H1 (cell line): ENCODE data around the gene MFAP5. TPM values are rescaled to one million over a fixed set of nuclear protein-coding genes. Genes with fewer than 3 reads are reported as not detected.

ENCODE experiments used
- CTCF ChIA-PET: fragments of 300-600 bp; sonication (Branson Sonifier 250); formaldehyde crosslinking; loops from one replicate; lab custom pipeline; 2021; ENCODE audit not compliant: partially characterized antibody; lab: Charles Lee
- POLR2A ChIA-PET: fragments of 300-600 bp; sonication (Branson Sonifier 250); formaldehyde crosslinking; loops from one replicate; lab custom pipeline; 2021; ENCODE audit warnings: inconsistent platforms; ENCODE audit not compliant: partially characterized antibody; lab: Charles Lee
- DNase-seq, 2 experiments: peaks; one replicate each; pipeline versions ENCODE4 v3.0.0 to v3.0.0-alpha.2; 2010 to 2022; ENCODE audit warnings: low spot score in 2 of 2, low read depth in 1 of 2, mixed read lengths in 1 of 2
- FAIRE-seq: peaks from 2 replicates; lab custom pipeline; 2011; peaks lifted over from hg19 to GRCh38; lab: Jason Lieb, UNC
- H2AFZ ChIP-seq: 2 replicates; pipeline ENCODE4 v1.8.1; 2012; ENCODE audit warnings: low read length, inconsistent platforms
- H2AK5ac ChIP-seq: 2 replicates; pipeline ENCODE4 v1.6.1; 2013; ENCODE audit warnings: low read depth, low read length
- H2BK120ac ChIP-seq: replicated peaks from 2 replicates; pipeline ENCODE3; 2013; ENCODE audit warnings: low read depth, low read length, inconsistent platforms
- H2BK12ac ChIP-seq: 2 replicates; pipeline ENCODE4 v1.6.1; 2013; ENCODE audit warnings: low read depth, low read length
- H2BK15ac ChIP-seq: 2 replicates; pipeline ENCODE4 v1.6.1; 2013; ENCODE audit warnings: low read length
- H2BK20ac ChIP-seq: 2 replicates; pipeline ENCODE4 v1.6.1; 2013; ENCODE audit warnings: low read length
- H2BK5ac ChIP-seq: 2 replicates; pipeline ENCODE4 v1.6.1; 2013; ENCODE audit warnings: low read depth, low read length
- H3K14ac ChIP-seq: 2 replicates; pipeline ENCODE4 v1.6.1; 2013; ENCODE audit warnings: inconsistent platforms; ENCODE audit not compliant: insufficient read length
- H3K18ac ChIP-seq: 2 replicates; pipeline ENCODE4 v1.6.1; 2013; ENCODE audit warnings: low read length; ENCODE audit errors: extremely low read depth
- H3K23ac ChIP-seq: 2 replicates; pipeline ENCODE4 v1.6.1; 2013; ENCODE audit warnings: inconsistent platforms; ENCODE audit not compliant: insufficient read length
- H3K23me2 ChIP-seq: 2 replicates; pipeline ENCODE4 v1.6.1; 2013; ENCODE audit warnings: low read depth, low read length
- H3K27ac ChIP-seq: 2 replicates; pipeline ENCODE4 v1.6.1; 2011; ENCODE audit warnings: low read depth, low read length, inconsistent platforms
- H3K27me3 ChIP-seq, 4 experiments: replicated peaks in 1 of 4; 1 replicate in 1 of 4; 2 replicates in 3 of 4; pipeline versions ENCODE4 v1.6.1 to v1.8.1; 2011 to 2013; ENCODE audit warnings: low read length in 3 of 4, mild to moderate bottlenecking in 3 of 4, inconsistent platforms in 2 of 4, mixed read lengths in 2 of 4, moderate library complexity in 1 of 4; ENCODE audit not compliant: control insufficient read depth in 3 of 4, insufficient read depth in 3 of 4; ENCODE audit errors: extremely low read depth in 1 of 4
- H3K36me3 ChIP-seq, 4 experiments: 2 replicates each; pipeline versions ENCODE4 v1.6.1 to v1.8.1; 2011 to 2013; ENCODE audit warnings: mild to moderate bottlenecking in 4 of 4, low read length in 3 of 4, moderate library complexity in 2 of 4, control low read depth in 1 of 4, inconsistent platforms in 1 of 4; ENCODE audit not compliant: insufficient read depth in 4 of 4, control insufficient read depth in 2 of 4
- H3K4ac ChIP-seq: replicated peaks from 2 replicates; pipeline ENCODE3; 2013; ENCODE audit warnings: low read length, low read depth, mixed read lengths, inconsistent platforms; ENCODE audit not compliant: insufficient read length
- H3K4me1 ChIP-seq, 4 experiments: replicated peaks in 1 of 4; 1 replicate in 1 of 4; 2 replicates in 3 of 4; pipeline versions ENCODE4 v1.6.1 to v1.8.1; 2011 to 2013; ENCODE audit warnings: low read length in 3 of 4, inconsistent platforms in 2 of 4, mixed read lengths in 1 of 4; ENCODE audit not compliant: insufficient read depth in 4 of 4, control insufficient read depth in 3 of 4
- H3K4me2 ChIP-seq, 2 experiments: 2 replicates each; pipeline versions ENCODE4 v1.6.1 to v1.8.1; 2011 to 2013; ENCODE audit warnings: low read depth in 2 of 2, low read length in 2 of 2, control low read depth in 1 of 2, inconsistent platforms in 1 of 2, mild to moderate bottlenecking in 1 of 2; ENCODE audit not compliant: insufficient read depth in 1 of 2
- H3K4me3 ChIP-seq, 4 experiments: fragments of 200-600, 300-600 bp in 1 of 4; sonication (generic), shearing (Covaris generic), sonication (Bioruptor Twin) in 1 of 4; 2 replicates each; pipeline versions ENCODE4 v1.5.1 to v1.8.1; 2011 to 2016; ENCODE audit warnings: low read length in 4 of 4, low read depth in 3 of 4, control low read depth in 2 of 4, inconsistent platforms in 2 of 4, mild to moderate bottlenecking in 2 of 4, mixed read lengths in 1 of 4, moderate library complexity in 1 of 4; ENCODE audit not compliant: insufficient read depth in 2 of 4; ENCODE audit errors: extremely low read depth in 1 of 4
- H3K56ac ChIP-seq: replicated peaks from 2 replicates; pipeline ENCODE3; 2013; ENCODE audit warnings: low read depth, mild to moderate bottlenecking, mixed read lengths, low read length, inconsistent platforms; ENCODE audit not compliant: insufficient read length
- H3K79me1 ChIP-seq: 2 replicates; pipeline ENCODE4 v1.6.1; 2013; ENCODE audit warnings: low read depth, low read length, control low read depth
- H3K79me2 ChIP-seq, 2 experiments: 2 replicates each; pipeline versions ENCODE4 v1.6.1 to v1.8.1; 2012 to 2013; ENCODE audit warnings: low read length in 2 of 2, mild to moderate bottlenecking in 2 of 2, inconsistent platforms in 1 of 2; ENCODE audit not compliant: insufficient read depth in 2 of 2, control insufficient read depth in 1 of 2
- H3K9ac ChIP-seq, 4 experiments: replicated peaks in 1 of 4; 1 replicate in 1 of 4; 2 replicates in 3 of 4; pipeline versions ENCODE4 v1.6.1 to v1.8.1; 2011 to 2013; ENCODE audit warnings: low read depth in 3 of 4, low read length in 3 of 4, control low read depth in 2 of 4, mild to moderate bottlenecking in 2 of 4, moderate library complexity in 2 of 4, inconsistent platforms in 1 of 4; ENCODE audit errors: extremely low read depth in 1 of 4
- H3K9me3 ChIP-seq, 2 experiments: 2 replicates each; pipeline versions ENCODE4 v1.6.1 to v1.8.1; 2012 to 2013; ENCODE audit warnings: mild to moderate bottlenecking in 2 of 2, moderate library complexity in 2 of 2, control low read depth in 1 of 2, inconsistent platforms in 1 of 2, low read depth in 1 of 2, low read length in 1 of 2, mixed read lengths in 1 of 2; ENCODE audit not compliant: insufficient read depth in 2 of 2
- H4K20me1 ChIP-seq, 2 experiments: replicated peaks in 1 of 2; 2 replicates each; pipeline versions ENCODE3 to v1.8.1; 2011 to 2013; ENCODE audit warnings: inconsistent platforms in 2 of 2, low read length in 2 of 2, mild to moderate bottlenecking in 1 of 2; ENCODE audit not compliant: insufficient read depth in 2 of 2, control insufficient read depth in 1 of 2
- H4K5ac ChIP-seq: 2 replicates; pipeline ENCODE4 v1.6.1; 2013; ENCODE audit warnings: low read length, low read depth, mixed read lengths, inconsistent platforms; ENCODE audit not compliant: insufficient read length
- H4K8ac ChIP-seq: 2 replicates; pipeline ENCODE4 v1.8.0; 2013; ENCODE audit warnings: mild to moderate bottlenecking, moderate library complexity, low read length, inconsistent platforms; ENCODE audit not compliant: insufficient read depth; ENCODE audit errors: extremely low read depth
- H4K91ac ChIP-seq: replicated peaks from 2 replicates; pipeline ENCODE3; 2013; ENCODE audit warnings: low read length, mixed read lengths, inconsistent platforms; ENCODE audit not compliant: insufficient read length
- CEBPB ChIP-seq: IDR thresholded peaks from 2 replicates; pipeline ENCODE4 v1.6.1; 2012; ENCODE audit warnings: low read depth, low read length
- WGBS, 2 experiments: shearing (Covaris generic) in 1 of 2; methylation state at CpG; one replicate each; pipeline versions ENCODE4 v1.1.6 to v1.1.7; 2013 to 2015; ENCODE audit warnings: low lambda C conversion rate in 2 of 2, mixed read lengths in 2 of 2, inconsistent platforms in 1 of 2, low coverage in 1 of 2, missing lambda C conversion rate in 1 of 2; ENCODE audit not compliant: insufficient replicate concordance in 2 of 2, insufficient coverage in 1 of 2, insufficient read length in 1 of 2; ENCODE audit errors: extremely low coverage in 1 of 2, missing lambda C conversion rate in 1 of 2; 5-methylcytosine and 5-hydroxymethylcytosine counted together
- polyA plus RNA-seq, 7 experiments: library from polyadenylated mRNA; depleted of rRNA in 3 of 7; stranded (reverse) in 5 of 7; unstranded in 2 of 7; fragments of >200 nt in 5 of 7; fragments of 200-250 nt in 2 of 7; gene quantifications; 1 replicate in 5 of 7; 2 replicates in 1 of 7; 4 replicates in 1 of 7; pipeline versions ENCODE4 v1.2.1 to v1.2.3, GENCODE V29; 2011 to 2013; ENCODE audit warnings: missing spikeins in 2 of 7, mixed read lengths in 2 of 7
- total RNA-seq: library from RNA; stranded (reverse); fragmentation: NEBNext Ultra II Directional; extraction: Animal tissue kit (Norgen Biotek cat#: 25700); gene quantifications from 2 replicates; pipeline ENCODE4 v1.2.1, GENCODE V29; 2021
- TF ChIP-seq, protein P1 (sequence below): IDR thresholded peaks from 2 replicates; pipeline ENCODE4 v1.6.1; 2012; ENCODE audit warnings: inconsistent platforms

Gene MFAP5
- total and polyA plus RNA-seq, 2 of the 8 experiments (the other 6 are each of a cell fraction or from before 2014, with no cell fraction given): 0.60 to 0.86 TPM

DNA sequence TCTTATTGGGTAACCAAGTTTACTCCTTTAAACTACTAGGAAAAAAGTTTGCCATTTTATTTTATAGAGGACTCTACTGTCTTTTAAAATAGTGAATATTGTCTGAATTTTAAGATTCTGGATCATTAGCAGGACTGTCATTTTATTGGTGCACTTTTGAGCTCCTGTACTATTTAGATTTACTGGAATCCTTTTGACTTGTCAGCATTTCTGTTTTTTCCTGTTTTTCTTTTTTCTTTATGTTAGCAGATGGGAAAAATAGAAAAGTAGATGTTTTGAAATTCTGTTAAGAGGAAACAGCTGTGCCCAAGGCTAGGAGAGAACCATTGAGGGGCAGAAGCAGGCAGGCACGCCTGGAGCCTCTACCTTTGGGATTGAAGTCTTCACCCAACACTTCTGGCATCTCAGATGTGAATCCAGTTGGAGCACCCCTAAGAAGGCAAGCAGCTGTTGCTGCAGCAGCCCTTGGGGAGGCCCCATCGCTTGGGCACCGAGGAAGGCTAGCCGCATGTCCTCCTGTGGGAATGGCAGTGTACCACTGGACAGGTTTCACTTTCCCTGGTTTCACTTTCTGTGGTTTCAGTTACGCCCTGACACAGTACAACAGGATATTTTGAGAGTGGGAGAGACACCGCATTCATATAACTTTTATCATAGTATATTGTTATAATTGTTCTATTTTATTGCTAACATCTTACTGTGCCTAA, 46.7 kb upstream of the MFAP5 start:
- no peak overlapping the region for H3K27ac ChIP-seq
- H3K4ac ChIP-seq: no peak overlapping the region
- no peak overlapping the region for H2BK20ac ChIP-seq
- WGBS, 2 experiments: 96% methylated on average over 6 of the region's 6 CpGs; no CpG with 5 or more reads in 1 of the 2 experiments
- H3K18ac ChIP-seq: no peak overlapping the region
- H3K4me1 ChIP-seq: peaks cover 0 to 12% (median 5%) of the 10 kb centered on the region in 4 experiments; a peak in 3 of 7 replicates
- CTCF ChIA-PET: interaction anchor here (0.6 to 0.7 kb wide), 4 partner anchors 7 to 876 kb away, joined by 3 read pairs; no protein-coding TSS in a partner anchor
- no peak overlapping the region for H3K9ac ChIP-seq
- H3K79me1 ChIP-seq: peaks cover 6% of the 10 kb centered on the region
- no peak overlapping the region for H3K4me2 ChIP-seq
- TF ChIP-seq, protein P1, sequence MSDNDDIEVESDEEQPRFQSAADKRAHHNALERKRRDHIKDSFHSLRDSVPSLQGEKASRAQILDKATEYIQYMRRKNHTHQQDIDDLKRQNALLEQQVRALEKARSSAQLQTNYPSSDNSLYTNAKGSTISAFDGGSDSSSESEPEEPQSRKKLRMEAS: no peak
- no peak for TF ChIP-seq CEBPB
- TF ChIP-seq, all 59 proteins: peak for 0
- Histone ChIP-seq H2BK15ac (no peak overlapping the region), H3K14ac (no peak overlapping the region), H4K91ac (no peak overlapping the region), H3K27me3 (no peaks in the 10 kb centered on the region), H3K36me3 (peaks cover 2 to 16% (median 6%) of the 10 kb centered on the region in 4 experiments; a peak in 5 of 8 replicates), H2AK5ac (no peak overlapping the region), H3K23ac (no peak overlapping the region), H3K23me2 (no peaks in the 10 kb centered on the region), H4K8ac (no peak overlapping the region), H2BK5ac (no peak overlapping the region), H4K20me1 (peaks cover 10 to 25% of the 10 kb centered on the region in 2 experiments), H3K56ac (no peak overlapping the region), H2BK120ac (no peak overlapping the region), H2BK12ac (no peak overlapping the region), H3K4me3 (no peak overlapping the region), H2AFZ (no peak overlapping the region), H3K9me3 (no peaks in the 10 kb centered on the region), H3K79me2 (peaks cover 25 to 97% of the 10 kb centered on the region in 2 experiments), H4K5ac (no peak overlapping the region)
- no peak for FAIRE-seq
- DNase-seq: no peak
- POLR2A ChIA-PET: interaction anchor here (0.6 to 2.9 kb wide), 4 partner anchors 9 to 42 kb away, joined by 3 to 15 read pairs (median 6); partner anchors contain the start of gene RIMKLB
